Stromal cell of bone marrow (primary cell): Measurements from ENCODE around the gene SNX30.

Source experiments
- DNase-seq: peaks from one replicate; pipeline ENCODE4 v3.0.0-alpha.2; 2012; ENCODE audit warnings: low read depth

SNX30 gene

DNA sequence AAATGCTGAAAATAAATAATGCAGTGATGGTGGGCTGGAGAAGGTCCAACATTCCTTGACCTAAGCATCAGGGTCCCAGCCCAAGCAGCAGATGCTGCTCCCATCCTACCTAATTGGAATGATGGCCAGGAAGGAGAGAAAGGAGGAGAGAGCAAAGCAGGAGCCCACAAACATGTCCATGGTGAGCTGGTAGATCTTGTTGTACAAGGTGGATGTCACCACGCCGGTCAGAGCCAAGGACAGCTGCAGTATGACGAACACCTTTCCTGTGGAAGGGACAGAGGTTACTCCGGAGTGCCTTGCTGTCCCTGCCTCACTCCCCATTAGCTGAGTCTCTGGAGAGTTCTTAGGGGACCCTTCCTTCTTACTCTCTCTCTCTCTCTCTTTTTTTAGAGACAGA, 135.8 kb downstream of the SNX30 start:
- no peak for DNase-seq

DNA sequence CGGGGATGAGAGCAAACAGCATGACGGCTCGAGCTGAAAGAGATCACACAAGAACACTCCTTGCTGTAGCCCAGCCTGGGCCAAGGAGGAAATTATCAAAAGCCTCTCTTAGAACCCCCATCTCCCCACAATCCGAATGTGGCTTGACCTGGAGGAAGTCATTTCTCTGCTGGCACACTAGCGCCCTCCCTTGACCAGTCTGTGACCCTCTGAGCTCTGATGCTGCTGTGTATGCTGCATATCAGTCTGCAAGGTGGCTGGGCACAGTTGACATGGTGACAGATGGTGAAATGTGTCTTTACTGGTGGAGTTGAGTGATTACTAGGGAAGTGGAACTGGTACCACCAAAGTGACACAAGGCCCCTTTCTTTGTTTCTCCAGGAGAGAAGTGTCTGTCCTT, 136.8 kb downstream of the SNX30 start:
- DNase-seq, result no peak

DNA sequence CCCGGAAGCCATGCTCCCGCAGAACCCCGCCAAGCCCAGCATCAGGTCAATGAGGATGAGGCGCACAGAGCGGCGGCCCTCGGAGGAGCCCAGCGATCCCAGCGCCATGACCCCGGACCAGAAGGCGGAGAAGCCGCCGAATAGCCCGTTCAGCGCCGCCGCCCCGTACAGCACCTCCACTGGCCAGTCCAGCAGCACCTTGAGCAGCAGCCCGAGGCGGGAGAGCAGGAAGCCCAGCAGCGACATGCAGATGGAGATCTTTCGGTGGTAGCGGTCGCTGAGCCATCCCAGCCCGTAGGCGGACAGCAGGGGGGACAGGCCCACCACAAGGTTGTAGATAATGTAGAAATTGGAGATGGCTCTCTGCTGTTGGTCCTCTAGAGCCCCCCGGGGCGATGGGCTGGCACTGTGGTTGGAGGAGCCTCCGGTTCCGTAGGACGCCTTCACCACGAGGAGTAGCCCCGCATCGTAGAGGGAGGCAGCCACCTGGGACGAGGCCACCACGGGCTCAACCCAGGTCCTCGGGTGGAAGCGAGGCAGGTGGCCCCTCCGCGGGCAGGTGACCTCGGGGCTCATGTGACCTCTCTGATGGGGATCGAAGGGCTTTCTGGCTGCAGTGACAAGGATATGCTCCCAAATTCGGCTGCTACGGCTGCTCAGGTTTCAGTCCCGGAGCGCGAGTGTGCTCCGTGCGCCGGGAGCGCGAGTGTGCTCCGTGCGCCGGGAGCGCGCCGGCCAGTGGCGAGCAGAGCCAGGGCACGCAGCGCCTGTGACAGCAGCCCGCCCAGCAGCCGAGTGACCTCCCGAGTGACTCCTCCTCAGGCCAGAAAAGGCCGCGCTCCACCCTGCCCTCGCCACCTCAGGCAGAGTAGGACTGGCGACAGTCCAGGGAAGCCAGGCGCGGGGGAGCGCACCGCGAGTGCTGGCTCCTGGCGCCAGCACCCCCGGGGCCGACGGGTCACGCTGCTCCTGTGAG, 139.8 kb downstream of the SNX30 start, which contains the start of gene SLC46A2:
Gene SLC46A2, minus strand, starts transcription at position 771 of the 976 bp plus-strand sequence. Its CDS starts 195 bp downstream, at position 576.
- DNase-seq, result no peak

DNA sequence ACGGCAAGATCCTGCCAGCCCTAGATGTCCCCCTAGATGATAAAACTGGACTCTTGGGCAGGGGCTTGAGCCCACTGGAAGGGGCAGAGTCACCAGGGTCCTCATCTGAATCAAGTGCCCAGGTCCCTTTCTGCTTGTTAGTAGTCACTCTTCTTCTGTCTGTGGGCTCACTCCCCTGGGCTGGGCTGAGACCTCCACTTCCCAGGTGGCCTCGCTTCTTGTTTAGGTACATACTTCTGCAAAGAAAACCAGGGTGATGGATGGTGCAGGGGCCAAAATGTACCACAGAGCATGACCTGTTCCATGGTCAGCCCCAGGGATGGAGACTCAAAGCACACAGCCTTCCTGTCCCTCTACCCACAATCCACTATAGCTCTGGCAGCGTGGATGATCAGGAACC, 141.0 kb downstream of the SNX30 start:
- DNase-seq, result no peak

DNA sequence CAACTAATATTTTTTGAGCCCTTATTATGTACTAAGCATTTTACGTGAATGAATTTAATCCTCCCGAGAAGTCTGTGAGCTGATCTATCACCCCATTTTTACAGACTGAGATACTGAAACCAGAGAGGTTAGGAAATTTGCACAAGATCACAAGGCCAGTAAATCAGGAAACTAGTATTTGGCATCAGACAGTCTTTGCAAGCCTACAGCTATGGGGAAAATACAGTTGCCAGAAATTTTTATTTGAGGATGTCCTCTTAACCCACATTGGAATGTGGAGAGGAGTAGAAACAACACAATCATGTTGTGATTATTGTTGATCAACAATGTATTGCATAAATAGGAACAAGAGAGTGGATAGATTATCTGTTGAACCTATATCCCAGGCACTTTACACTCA, 142.4 kb downstream of the SNX30 start:
- no peak for DNase-seq

DNA sequence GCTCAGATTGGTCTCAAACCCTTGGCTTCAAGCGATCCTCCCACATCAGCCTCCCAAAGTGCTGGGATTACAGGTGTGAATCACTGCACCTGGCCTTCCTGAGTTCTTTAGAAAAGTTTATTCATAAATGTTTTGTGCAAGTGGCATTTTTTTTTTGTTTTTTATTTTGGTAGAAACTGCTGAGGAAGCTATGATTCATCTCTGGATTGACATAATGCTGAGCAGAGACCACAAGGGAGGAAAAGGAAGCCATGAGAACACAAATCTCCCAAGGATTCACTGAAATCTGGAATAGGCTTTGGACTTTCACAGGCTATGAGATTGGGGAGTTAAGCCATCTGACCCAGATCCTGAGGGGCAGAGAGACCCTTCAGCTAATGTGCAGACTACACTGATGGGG, 143.5 kb downstream of the SNX30 start:
- peak; percentile 41 for DNase-seq

DNA sequence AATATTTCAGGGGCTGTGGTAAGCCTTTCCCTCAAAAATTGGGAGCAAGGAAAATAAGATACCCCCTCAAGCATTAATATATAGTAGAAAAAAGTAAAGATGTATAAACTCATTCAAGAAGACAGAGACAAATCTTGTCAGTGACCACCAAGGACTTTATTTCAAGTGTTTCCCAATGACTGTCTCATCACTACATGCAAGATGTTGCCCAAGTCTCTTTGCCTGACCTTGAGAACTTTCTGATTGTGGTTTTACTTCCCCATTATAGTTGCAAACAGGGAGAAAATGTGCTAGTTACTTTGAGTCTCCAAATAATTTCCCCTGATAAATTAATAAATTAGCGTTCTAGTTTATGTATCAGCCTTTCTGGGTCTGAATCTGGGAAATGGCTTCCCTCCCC, 144.1 kb downstream of the SNX30 start:
- no peak for DNase-seq

DNA sequence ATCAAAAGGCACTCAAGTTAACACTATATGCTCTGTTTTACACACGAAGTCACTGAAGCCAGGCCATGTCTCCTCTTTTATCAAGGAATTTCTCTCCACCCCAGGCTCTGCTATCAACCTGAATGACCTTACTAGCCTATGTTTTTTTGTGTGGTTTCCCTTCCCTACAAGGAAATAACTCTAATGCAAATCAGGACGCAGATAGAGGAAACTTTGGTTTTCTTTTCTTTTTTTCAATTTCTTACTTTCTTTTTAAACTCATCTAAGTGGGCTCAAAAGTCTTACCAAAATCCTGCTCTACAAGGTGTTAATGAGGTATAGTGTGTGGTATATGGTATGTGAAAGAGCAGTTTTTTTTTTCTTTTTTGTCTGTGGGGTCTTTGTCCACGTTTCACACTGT, 145.6 kb downstream of the SNX30 start:
- no peak for DNase-seq

DNA sequence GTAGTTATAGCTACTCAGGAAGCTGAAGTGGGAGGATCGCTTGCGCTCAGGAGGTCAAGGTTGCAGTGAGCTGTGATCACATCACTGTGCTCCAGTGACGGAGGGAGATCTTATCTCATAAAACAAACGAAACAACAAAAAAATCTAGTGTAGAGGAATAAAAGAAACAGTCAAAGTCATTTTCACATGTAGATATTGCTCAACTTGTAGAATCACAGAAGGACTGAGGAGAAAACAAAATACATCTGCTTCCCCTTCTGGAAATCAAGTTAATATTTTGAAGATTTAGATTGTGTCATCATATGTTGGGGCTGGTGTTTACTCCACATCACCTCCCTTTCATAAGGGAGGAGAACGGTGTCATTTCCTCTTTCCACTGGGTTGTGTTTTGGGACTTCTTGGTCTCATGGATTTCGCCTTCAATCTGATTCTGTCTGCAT, 148.3 kb downstream of the SNX30 start:
- DNase-seq, result no peak

DNA sequence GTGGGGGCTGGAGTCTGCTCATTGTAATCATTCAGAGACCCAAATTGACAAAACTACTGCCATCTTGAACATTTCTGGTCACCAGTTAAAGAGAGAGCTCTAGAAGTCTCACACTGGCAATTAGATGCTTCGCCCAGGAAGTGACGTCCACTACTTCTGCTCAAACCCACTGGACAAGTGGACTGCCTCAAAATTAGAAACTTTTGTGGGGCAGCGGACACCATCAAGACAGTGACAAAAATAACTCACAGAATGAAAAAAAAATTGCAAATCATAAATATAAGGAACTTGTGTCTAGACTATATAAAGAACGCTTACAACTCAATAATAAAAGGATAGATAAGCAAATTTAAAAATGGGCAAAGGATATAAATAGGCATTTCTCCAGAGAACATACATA, 149.9 kb downstream of the SNX30 start:
- no peak for DNase-seq

DNA sequence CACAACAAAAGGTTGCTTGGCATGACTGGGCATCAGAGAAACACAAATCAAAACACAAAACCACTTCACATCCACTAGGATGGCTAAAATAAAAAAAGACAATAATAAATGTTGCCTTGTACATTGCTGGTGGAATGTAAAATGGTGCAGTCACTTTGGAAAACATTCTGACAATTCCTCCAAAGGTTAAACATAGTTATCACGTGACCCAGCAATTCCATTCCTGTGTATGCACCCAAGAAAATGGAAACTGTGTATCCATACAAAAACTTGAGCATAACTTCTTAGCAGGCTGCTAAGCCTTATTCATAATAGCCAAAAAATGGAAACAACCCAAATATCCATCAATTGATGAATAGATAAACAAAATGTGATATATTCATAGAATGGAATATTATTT, 150.3 kb downstream of the SNX30 start:
- no peak for DNase-seq

DNA sequence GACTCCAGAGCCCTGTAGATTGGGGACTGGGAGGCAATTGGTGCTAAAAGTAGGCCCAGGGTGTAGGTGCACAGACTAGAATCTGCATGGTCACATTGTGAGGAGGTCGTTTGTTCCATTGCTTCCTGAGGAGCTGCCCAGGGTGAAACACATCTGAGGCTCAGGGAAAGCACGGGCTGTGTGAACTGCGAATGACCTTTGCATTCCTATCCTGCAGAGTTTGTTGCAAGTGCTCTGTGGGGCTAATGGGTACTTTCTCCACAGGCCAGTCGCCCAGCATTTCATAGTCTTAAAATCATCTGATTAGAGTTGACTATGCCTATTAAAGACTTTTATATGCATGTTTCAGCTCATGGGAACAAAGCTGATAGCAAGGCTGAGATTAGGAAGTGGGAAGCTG, 154.5 kb downstream of the SNX30 start:
- DNase-seq, result no peak

DNA sequence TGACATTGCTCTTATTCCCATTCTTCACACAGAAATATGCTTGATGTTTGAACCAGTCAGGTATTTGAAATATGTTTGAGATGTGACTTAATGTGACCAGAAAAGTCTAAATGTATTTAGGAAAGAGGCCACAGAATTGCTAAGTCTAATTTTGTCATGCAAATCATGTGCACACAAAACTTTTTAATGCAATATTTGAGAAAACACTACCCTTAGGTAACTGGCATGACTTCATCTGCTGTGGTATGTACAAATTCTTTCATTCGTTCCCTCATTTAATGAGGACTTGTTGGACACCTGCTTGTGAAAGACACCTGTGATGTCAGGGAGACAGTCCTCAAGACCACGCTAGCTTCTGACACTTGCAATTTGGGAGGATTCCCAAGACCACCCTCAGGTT, 161.2 kb downstream of the SNX30 start:
- no peak for DNase-seq

DNA sequence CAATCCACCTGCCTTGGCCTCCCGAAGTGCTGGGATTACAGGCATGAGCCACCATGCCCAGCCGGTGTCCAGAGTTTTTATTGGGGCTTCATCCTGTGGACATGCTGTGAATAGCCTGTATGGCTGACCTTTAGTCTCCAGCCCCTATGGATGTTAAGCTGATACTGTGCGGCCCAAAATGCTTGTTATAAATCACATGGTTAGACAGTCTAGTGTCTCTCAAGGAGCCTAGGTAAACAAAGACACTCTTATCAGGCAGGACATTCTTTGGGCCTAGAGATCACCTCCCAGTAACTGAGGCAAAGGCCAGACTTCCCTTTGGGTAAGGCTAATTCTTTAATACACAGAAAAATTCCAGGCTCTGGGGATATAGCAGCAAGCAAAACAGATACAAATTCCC, 162.1 kb downstream of the SNX30 start:
- no peak for DNase-seq

DNA sequence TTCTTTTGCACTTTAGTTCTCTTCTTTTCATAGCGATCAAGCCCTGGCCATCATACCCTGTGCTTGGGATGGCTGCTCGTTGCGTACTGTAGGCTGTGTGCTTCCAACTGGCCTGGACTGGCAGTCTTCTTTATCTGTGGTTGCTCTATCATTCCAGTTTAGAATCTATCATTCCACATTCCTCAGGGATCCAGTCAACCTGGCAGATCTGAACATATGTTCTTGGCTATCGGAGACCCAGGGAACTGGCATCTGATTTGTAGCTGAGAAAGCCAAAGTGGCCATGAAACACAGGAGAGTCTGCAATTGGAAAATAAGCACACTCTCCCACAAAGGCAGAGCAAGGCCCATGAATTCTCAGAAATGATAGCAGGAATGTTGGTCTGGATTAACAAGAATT, 162.8 kb downstream of the SNX30 start:
- no peak for DNase-seq

DNA sequence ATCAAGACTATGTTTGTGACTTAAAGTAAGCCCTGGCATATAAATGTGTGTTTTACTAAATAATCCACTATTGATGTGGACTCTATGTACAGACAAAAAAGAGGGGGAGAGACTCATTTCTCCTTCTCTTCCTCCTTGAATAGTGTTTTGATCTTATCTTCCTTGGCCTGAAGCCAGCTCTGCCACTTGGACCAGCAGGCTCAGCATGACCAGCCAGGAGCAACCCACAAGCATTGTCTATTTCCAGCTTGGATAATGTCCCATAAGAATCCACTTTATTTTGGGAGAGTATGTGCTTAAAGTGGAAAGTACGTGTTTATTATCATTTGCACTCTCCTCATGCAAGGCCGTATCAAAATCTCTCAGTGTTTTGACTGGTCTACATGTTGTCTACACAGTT, 164.0 kb downstream of the SNX30 start:
- DNase-seq, result no peak

DNA sequence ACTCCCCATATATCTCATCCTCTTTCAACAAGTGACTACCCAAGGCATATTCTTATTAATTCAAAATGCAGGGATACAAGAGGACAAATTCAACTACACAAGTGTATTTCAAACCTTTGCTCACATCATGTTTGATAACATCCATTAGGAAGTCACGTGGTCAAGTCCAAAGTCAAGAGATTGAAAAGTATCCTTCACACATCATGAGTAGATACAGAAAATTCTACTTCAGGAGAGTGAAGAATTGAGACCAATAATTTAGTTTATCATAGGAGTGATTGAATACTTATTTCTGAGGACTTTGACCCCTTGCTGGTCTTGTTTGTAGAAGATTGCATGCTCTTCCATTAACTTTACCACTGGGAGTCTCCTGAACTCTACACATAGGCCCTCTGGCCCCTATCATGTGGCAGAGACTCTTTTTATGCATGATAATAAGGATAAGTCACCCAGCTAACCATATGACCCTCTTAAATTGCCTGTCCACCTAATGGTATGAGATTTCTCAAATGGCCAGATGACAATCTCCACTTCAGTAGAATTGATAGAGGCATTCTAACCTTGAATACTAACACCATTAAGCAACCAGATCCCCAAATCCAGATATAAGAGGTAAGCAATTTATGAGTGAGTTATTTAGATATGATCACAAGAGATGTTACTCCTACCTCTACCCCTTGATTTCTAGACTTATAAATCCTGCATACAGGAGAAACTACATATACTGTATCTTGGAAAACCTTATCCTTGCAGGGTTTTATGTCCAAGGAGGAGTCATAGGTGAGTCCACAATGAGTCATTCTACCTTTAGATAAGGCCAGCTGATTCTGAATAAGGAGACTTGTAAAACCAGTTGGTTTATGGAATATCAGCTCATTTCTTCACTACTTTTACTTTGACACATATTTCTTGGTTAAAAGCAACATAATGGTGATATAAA, 166.8 kb downstream of the SNX30 start:
- DNase-seq, result no peak

DNA sequence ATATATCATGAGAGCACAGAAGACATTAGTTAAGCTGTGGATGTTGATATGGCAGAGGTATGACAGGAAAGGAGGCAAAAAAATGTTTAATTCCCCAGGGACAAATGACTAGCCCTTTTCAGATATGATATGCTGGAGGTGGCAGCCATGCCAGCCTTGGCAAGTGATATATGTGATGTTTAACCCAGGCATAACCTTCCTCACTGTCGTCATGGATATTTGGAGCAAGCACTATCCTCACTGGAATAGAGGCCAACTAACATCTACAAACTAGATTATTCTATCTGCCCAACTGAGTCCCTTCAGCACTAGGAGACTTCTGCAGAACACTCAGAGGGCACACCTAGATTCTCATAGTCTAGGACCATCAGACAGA, 167.4 kb downstream of the SNX30 start:
- DNase-seq, result no peak

DNA sequence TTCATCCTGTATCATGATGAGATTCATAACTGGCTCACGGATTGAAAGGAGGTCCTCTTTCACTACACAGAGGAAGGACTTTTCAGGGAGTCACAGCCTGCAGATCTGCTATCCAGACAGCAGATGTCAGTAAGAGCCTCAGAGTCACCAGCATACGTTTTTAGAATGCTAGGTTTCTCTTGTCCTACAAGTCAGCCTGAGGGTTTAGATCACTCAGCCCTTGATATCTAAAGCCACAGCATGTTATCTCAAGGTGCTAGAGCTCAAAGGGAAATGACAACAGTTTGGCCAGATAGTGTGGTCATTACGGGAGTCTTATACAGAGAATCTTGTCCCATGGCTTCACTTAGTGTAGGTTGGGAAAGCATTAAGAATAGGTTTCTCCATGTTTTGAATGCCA, 171.0 kb downstream of the SNX30 start:
- peak; percentile 51 for DNase-seq
